Liver (tissue), 9 donors: ENCODE results near the gene IL1RAPL1. TPM values are rescaled to one million over a fixed set of nuclear protein-coding genes. Genes with fewer than 3 reads are reported as not detected.

Source experiments
- DNase-seq: peaks from one replicate; pipeline ENCODE4 v3.0.0-alpha.2; 2017; ENCODE audit warnings: low spot score
- H3K27ac ChIP-seq, 2 donors: one replicate each; pipeline ENCODE4 v1.7.0; 2013; ENCODE audit warnings: inconsistent platforms in 2 of 2, low read length in 2 of 2, control low read depth in 1 of 2, low read depth in 1 of 2, mild to moderate bottlenecking in 1 of 2
- H3K27me3 ChIP-seq, 4 donors: one replicate each; pipeline versions ENCODE4 v1.6.1 to v1.7.0; 2013; ENCODE audit warnings: low read length in 3 of 4, inconsistent platforms in 1 of 4, mild to moderate bottlenecking in 1 of 4, moderate library complexity in 1 of 4; ENCODE audit not compliant: control insufficient read depth in 4 of 4, insufficient read depth in 4 of 4
- H3K36me3 ChIP-seq, 4 donors: one replicate each; pipeline versions ENCODE4 v1.6.1 to v1.7.0; 2013; ENCODE audit warnings: low read length in 3 of 4, mild to moderate bottlenecking in 3 of 4, low read depth in 1 of 4, moderate library complexity in 1 of 4; ENCODE audit not compliant: control insufficient read depth in 4 of 4, insufficient read depth in 3 of 4
- H3K4me1 ChIP-seq, 4 donors: one replicate each; pipeline versions ENCODE4 v1.6.1 to v1.7.0; 2013; ENCODE audit warnings: low read length in 3 of 4, mild to moderate bottlenecking in 3 of 4, moderate library complexity in 1 of 4; ENCODE audit not compliant: control insufficient read depth in 4 of 4, insufficient read depth in 4 of 4
- H3K4me3 ChIP-seq, 3 donors: one replicate each; pipeline versions ENCODE4 v1.6.1 to v1.7.0; 2013; ENCODE audit warnings: low read length in 3 of 3, control low read depth in 1 of 3, low read depth in 1 of 3, mild to moderate bottlenecking in 1 of 3
- H3K9ac ChIP-seq, 2 donors: one replicate each; pipeline ENCODE4 v1.7.0; 2013; ENCODE audit warnings: low read length in 2 of 2, mild to moderate bottlenecking in 2 of 2, moderate library complexity in 2 of 2, control low read depth in 1 of 2, low read depth in 1 of 2
- H3K9me3 ChIP-seq, 4 donors: one replicate each; pipeline versions ENCODE4 v1.6.1 to v1.7.0; 2013; ENCODE audit warnings: low read length in 3 of 4; ENCODE audit not compliant: control insufficient read depth in 4 of 4
- EGR1 ChIP-seq, 2 donors: IDR thresholded peaks; 2 replicates each; pipeline ENCODE4 v1.6.1; 2016 to 2018; ENCODE audit warnings: antibody characterized with exemption in 2 of 2, low read depth in 2 of 2
- FOXA1 ChIP-seq: IDR thresholded peaks from 2 replicates; pipeline ENCODE4 v1.6.1; 2016; ENCODE audit warnings: antibody characterized with exemption
- FOXA2 ChIP-seq: IDR thresholded peaks from 2 replicates; pipeline ENCODE4 v1.6.1; 2016; ENCODE audit warnings: antibody characterized with exemption
- GABPA ChIP-seq, 2 donors: IDR thresholded peaks in 1 of 2; conservative IDR thresholded peaks in 1 of 2; 2 replicates each; pipeline ENCODE4 v1.6.1; 2016; ENCODE audit warnings: antibody characterized with exemption in 2 of 2, mild to moderate bottlenecking in 1 of 2, moderate library complexity in 1 of 2
- HNF4A ChIP-seq, 2 donors: conservative IDR thresholded peaks; 2 replicates each; pipeline ENCODE4 v1.6.1; 2016; ENCODE audit warnings: antibody characterized with exemption in 2 of 2, mild to moderate bottlenecking in 2 of 2
- HNF4G ChIP-seq: IDR thresholded peaks from 2 replicates; pipeline ENCODE4 v1.6.1; 2016; ENCODE audit warnings: antibody characterized with exemption
- JUND ChIP-seq, 2 donors: IDR thresholded peaks; 2 replicates each; pipeline ENCODE4 v1.6.1; 2016; ENCODE audit warnings: antibody characterized with exemption in 2 of 2
- NR2F2 ChIP-seq: IDR thresholded peaks from 2 replicates; pipeline ENCODE4 v1.6.1; 2016; ENCODE audit warnings: antibody characterized with exemption
- RAD21 ChIP-seq, 2 donors: IDR thresholded peaks; 2 replicates each; pipeline ENCODE4 v1.6.1; 2016; ENCODE audit warnings: antibody characterized with exemption in 2 of 2, mild to moderate bottlenecking in 2 of 2
- RXRA ChIP-seq, 2 donors: IDR thresholded peaks; 2 replicates each; pipeline ENCODE4 v1.6.1; 2017 to 2018; ENCODE audit warnings: antibody characterized with exemption in 2 of 2, mild to moderate bottlenecking in 1 of 2
- SP1 ChIP-seq: IDR thresholded peaks from 2 replicates; pipeline ENCODE4 v1.6.1; 2018; ENCODE audit warnings: antibody characterized with exemption, mild to moderate bottlenecking
- TAF1 ChIP-seq: conservative IDR thresholded peaks from 2 replicates; pipeline ENCODE4 v1.6.1; 2016; ENCODE audit warnings: antibody characterized with exemption, mild to moderate bottlenecking
- YY1 ChIP-seq: IDR thresholded peaks from 2 replicates; pipeline ENCODE4 v1.6.1; 2016; ENCODE audit warnings: antibody characterized with exemption, mild to moderate bottlenecking
- WGBS: extraction: QIAGEN DNeasy Blood & Tissue Kit; methylation state at CpG from one replicate; pipeline ENCODE4 v1.1.7; 2013; 5-methylcytosine and 5-hydroxymethylcytosine counted together
- polyA plus RNA-seq, 2 donors: library from polyadenylated mRNA; stranded (reverse) in 1 of 2; unstranded in 1 of 2; fragments of 200-250 nt in 1 of 2; fragments of >200 nt in 1 of 2; fragmentation: Nextera tagmentation in 1 of 2; extraction: Ambion mirVana in 1 of 2; gene quantifications; one replicate each; pipeline versions ENCODE4 v1.2.1 to v1.2.3, GENCODE V29; 2013 to 2015
- total RNA-seq, 2 donors: library from RNA; depleted of rRNA; stranded (reverse); fragments of >200 nt; gene quantifications; one replicate each; pipeline ENCODE4 v1.2.3, GENCODE V29; 2014
- TF ChIP-seq, protein P1 (sequence below): fragments of 150-350 bp; IDR thresholded peaks from 2 replicates; pipeline ENCODE4 v1.5.1; 2017; ENCODE audit warnings: improper control_type of control experiment, low read depth, low read length; ENCODE audit not compliant: missing input control
- TF ChIP-seq, protein P2 (sequence below): IDR thresholded peaks from 2 replicates; pipeline ENCODE4 v1.6.1; 2016; ENCODE audit warnings: antibody characterized with exemption
- TF ChIP-seq, protein P3 (sequence below): IDR thresholded peaks from 2 replicates; pipeline ENCODE4 v1.6.1; 2016; ENCODE audit warnings: antibody characterized with exemption
- TF ChIP-seq, protein P4 (sequence below): IDR thresholded peaks from 2 replicates; pipeline ENCODE4 v1.6.1; 2016; ENCODE audit warnings: antibody characterized with exemption, mild to moderate bottlenecking
- TF ChIP-seq, protein P5 (sequence below): IDR thresholded peaks from 2 replicates; pipeline ENCODE4 v1.6.1; 2016; ENCODE audit warnings: antibody characterized with exemption
- donor health status: healthy.
- donor health status: healthy.
- donor health status: healthy.
- donor health status: healthy.
- donor health status: healthy.

Gene IL1RAPL1
- total and polyA plus RNA-seq, 4 donors: 0.08 to 0.33 TPM; not detected in 2

DNA sequence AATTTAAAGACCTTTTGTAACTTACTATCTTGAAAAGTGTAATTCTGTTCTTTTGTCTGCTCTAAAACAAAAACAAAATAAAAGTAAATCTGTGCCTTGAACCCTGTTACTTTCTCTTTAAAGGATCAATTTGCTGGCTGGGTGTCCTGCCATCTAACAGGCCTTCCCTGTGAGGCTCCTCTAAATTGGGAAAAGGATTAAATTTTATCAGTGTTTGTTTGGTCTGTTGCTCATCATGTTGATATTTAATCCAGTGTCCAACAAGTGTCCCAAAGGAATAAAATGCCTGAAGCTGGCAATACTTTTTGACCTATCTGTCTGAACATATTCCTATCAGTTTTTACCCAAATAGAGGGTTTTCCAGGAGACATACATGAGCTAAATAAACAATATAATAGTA is 688.7 kb downstream of the IL1RAPL1 start (continued):
- peak in 1 of 2 donors; percentile 17 for TF ChIP-seq RAD21 (IDR thresholded peaks at IDR 0.05)

DNA sequence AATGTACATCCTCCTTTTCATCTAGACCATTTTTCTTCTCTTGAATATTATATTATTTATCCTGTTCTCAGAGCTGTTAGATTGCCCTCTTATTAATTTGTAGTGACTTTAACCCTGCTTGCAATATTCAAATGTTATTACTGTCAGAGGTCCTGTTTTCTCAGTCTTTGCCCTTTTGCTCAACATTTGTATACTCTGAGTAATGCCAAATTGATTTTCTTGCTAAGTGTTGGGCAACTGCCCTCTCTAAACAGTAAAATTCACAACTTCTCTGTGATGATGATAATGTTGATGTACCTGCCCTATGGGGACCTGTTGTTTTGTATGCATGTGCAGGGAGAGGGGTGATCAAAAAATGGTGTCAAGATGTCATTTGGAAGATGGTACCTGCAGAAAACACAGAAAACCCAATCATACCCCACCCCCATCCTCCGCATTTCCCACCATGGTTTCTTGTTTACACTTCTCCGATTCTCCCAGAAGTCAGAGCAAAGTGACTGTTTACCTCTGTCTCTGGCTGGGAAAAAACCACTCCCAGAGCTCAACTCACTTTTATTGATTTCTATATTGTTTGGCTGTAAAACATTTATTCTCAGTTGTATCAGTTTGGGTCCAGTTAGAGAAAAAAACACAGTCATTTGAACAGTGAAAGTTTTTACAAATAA is 694.0 kb downstream of the IL1RAPL1 start:
- Histone ChIP-seq H3K4me3 (no peak overlapping the region), H3K9ac (no peak overlapping the region), H3K27ac (peak overlapping the region; percentile 49 to 85), H3K36me3 (no peaks in the 10 kb centered on the region), H3K4me1 (peaks cover 0 to 19% (median 13%) of the 10 kb centered on the region in 4 donors), H3K27me3 (no peaks in the 10 kb centered on the region), H3K9me3 (peaks cover 0 to 2% (median 0%) of the 10 kb centered on the region in 4 donors)
- peak; percentile 34 for DNase-seq
- peak; percentile 63 for TF ChIP-seq SP1
- TF ChIP-seq, protein P1, sequence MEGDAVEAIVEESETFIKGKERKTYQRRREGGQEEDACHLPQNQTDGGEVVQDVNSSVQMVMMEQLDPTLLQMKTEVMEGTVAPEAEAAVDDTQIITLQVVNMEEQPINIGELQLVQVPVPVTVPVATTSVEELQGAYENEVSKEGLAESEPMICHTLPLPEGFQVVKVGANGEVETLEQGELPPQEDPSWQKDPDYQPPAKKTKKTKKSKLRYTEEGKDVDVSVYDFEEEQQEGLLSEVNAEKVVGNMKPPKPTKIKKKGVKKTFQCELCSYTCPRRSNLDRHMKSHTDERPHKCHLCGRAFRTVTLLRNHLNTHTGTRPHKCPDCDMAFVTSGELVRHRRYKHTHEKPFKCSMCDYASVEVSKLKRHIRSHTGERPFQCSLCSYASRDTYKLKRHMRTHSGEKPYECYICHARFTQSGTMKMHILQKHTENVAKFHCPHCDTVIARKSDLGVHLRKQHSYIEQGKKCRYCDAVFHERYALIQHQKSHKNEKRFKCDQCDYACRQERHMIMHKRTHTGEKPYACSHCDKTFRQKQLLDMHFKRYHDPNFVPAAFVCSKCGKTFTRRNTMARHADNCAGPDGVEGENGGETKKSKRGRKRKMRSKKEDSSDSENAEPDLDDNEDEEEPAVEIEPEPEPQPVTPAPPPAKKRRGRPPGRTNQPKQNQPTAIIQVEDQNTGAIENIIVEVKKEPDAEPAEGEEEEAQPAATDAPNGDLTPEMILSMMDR: no peak
- no peak for TF ChIP-seq TAF1
- peak; percentile 7 to 32 for TF ChIP-seq RAD21 (IDR thresholded peaks at IDR 0.05)
- peak; percentile 79 to 90 for TF ChIP-seq HNF4A (conservative IDR thresholded peaks at IDR 0.05)
- TF ChIP-seq, protein P2, sequence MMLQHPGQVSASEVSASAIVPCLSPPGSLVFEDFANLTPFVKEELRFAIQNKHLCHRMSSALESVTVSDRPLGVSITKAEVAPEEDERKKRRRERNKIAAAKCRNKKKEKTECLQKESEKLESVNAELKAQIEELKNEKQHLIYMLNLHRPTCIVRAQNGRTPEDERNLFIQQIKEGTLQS: peak; percentile 92
- TF ChIP-seq, protein P3, sequence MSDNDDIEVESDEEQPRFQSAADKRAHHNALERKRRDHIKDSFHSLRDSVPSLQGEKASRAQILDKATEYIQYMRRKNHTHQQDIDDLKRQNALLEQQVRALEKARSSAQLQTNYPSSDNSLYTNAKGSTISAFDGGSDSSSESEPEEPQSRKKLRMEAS: no peak
- TF ChIP-seq EGR1 (IDR thresholded peaks at IDR 0.05; ENCODE audit: low read depth in 2 of 2): no peak
- TF ChIP-seq HNF4G: peak; percentile 56
- TF ChIP-seq, protein P4, sequence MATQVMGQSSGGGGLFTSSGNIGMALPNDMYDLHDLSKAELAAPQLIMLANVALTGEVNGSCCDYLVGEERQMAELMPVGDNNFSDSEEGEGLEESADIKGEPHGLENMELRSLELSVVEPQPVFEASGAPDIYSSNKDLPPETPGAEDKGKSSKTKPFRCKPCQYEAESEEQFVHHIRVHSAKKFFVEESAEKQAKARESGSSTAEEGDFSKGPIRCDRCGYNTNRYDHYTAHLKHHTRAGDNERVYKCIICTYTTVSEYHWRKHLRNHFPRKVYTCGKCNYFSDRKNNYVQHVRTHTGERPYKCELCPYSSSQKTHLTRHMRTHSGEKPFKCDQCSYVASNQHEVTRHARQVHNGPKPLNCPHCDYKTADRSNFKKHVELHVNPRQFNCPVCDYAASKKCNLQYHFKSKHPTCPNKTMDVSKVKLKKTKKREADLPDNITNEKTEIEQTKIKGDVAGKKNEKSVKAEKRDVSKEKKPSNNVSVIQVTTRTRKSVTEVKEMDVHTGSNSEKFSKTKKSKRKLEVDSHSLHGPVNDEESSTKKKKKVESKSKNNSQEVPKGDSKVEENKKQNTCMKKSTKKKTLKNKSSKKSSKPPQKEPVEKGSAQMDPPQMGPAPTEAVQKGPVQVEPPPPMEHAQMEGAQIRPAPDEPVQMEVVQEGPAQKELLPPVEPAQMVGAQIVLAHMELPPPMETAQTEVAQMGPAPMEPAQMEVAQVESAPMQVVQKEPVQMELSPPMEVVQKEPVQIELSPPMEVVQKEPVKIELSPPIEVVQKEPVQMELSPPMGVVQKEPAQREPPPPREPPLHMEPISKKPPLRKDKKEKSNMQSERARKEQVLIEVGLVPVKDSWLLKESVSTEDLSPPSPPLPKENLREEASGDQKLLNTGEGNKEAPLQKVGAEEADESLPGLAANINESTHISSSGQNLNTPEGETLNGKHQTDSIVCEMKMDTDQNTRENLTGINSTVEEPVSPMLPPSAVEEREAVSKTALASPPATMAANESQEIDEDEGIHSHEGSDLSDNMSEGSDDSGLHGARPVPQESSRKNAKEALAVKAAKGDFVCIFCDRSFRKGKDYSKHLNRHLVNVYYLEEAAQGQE: no peak
- TF ChIP-seq JUND (IDR thresholded peaks at IDR 0.05): peak; percentile 87 to 99
- peak; percentile 59 to 68 for TF ChIP-seq RXRA (IDR thresholded peaks at IDR 0.05)
- TF ChIP-seq FOXA1: peak; percentile 41
- TF ChIP-seq FOXA2: peak; percentile 38
- no peak for TF ChIP-seq GABPA (IDR thresholded peaks at IDR 0.05 in 1 of 2, conservative IDR thresholded peaks at IDR 0.05 in 1 of 2)
- TF ChIP-seq YY1: peak; percentile 64
- peak; percentile 10 for TF ChIP-seq NR2F2
- TF ChIP-seq, protein P5, sequence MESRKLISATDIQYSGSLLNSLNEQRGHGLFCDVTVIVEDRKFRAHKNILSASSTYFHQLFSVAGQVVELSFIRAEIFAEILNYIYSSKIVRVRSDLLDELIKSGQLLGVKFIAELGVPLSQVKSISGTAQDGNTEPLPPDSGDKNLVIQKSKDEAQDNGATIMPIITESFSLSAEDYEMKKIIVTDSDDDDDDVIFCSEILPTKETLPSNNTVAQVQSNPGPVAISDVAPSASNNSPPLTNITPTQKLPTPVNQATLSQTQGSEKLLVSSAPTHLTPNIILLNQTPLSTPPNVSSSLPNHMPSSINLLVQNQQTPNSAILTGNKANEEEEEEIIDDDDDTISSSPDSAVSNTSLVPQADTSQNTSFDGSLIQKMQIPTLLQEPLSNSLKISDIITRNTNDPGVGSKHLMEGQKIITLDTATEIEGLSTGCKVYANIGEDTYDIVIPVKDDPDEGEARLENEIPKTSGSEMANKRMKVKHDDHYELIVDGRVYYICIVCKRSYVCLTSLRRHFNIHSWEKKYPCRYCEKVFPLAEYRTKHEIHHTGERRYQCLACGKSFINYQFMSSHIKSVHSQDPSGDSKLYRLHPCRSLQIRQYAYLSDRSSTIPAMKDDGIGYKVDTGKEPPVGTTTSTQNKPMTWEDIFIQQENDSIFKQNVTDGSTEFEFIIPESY: no peak
- WGBS: 30% methylated on average over 2 of the region's 2 CpGs
